Measurements from ENCODE around the gene FBLN2.

FBLN2 gene

DNA sequence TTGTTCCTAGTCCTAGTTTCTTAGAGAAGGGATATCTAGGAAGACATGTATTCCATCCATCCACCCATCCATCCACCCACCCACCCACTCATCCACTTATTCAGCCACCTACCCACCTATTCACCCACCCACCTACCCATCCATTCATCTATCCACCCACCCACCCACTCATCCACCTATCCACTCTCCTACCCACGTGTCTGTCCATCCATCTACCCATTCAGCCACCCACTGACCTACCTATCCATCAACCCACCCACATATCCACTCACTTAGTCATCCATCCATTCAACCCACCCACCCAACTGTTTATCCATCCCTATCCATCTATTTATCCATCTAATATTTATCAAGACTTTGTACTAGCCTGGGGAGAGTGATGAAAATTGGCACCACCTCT lies 120.5 kb downstream of the FBLN2 start:
- DNase-seq, result no peak

DNA sequence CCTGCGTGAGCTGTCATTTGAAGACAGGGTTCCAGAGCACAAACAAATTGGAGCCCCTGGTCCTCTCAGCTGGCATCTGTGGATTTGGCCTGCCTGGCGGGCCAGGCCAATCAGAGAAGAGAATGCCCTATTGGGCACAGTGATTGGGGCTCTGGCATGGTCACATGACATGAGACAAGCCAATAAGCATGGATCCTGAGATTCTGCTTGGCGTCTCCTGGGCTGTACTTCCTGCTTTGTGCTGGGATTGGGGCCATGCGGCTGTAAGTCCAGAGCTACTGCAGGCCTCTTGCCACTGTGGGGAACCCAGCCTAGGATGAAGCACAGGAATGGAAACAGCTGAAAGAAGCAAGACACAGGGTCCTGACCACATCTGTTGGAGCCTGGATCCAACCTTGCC lies 121.4 kb downstream of the FBLN2 start:
- DNase-seq, result no peak

- DNase-seq, result no peak
These were observed 122.7 kb downstream of the FBLN2 start for GRCh38 chr3:13671482-13672233.

GRCh38 chr3:13673207-13673606 lies 124.3 kb downstream of the FBLN2 start:
- DNase-seq, result no peak

GRCh38 chr3:13674538-13675185 lies 125.7 kb downstream of the FBLN2 start:
- DNase-seq, result no peak

DNA sequence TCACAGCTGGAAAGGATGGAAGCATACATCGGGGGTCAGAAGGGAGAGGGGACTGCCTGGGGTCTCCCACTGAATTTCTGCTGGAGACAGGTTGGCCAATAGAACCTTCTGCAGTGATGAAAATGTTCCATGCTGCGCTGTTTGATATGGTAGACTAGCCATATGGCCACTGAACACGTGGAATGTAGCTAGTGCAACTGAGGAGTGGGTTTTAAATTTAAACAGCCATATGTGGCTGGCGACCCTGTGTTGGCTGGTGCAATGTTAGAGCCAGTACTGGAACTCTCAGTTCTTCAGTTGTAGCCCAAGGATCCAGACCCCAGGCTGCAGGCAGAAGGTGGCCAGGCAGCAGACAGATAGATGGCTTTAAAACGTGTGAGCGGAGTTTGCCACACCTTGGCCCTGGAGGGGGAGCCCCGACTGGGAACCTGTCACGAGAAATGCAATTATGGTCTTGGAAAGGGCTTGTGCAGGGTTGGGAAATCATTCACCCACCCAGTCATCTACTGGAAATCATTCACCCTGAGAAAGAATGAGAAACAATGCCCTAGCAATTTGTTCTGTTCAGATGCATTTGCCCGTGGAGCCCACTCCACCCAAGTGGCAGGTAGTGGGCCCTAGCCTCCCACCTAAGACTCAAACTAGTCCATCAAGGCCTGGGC lies 127.6 kb downstream of the FBLN2 start:
- no peak for DNase-seq

DNA sequence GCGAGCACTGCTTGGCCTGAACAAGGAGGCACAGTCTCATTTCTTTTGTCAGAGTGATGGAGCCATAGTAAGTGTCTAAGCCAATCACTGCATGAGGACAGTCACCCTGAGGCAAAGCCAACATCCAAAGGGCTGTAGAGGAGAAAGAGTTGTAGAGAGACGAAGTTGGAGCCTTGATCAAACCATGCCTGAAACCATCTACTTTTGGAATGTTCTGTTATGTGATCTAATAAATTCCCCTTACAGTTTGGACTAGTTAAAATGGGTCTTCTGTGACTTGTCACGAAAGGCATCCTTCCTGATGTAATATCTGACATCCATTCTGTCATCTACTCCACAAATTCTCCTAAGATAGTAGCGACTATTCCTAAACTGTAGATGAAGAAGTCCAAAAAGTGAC lies 128.3 kb downstream of the FBLN2 start:
- DNase-seq, result no peak

- DNase-seq, result no peak
These were observed 133.0 kb downstream of the FBLN2 start for GRCh38 chr3:13681931-13682330.

DNA sequence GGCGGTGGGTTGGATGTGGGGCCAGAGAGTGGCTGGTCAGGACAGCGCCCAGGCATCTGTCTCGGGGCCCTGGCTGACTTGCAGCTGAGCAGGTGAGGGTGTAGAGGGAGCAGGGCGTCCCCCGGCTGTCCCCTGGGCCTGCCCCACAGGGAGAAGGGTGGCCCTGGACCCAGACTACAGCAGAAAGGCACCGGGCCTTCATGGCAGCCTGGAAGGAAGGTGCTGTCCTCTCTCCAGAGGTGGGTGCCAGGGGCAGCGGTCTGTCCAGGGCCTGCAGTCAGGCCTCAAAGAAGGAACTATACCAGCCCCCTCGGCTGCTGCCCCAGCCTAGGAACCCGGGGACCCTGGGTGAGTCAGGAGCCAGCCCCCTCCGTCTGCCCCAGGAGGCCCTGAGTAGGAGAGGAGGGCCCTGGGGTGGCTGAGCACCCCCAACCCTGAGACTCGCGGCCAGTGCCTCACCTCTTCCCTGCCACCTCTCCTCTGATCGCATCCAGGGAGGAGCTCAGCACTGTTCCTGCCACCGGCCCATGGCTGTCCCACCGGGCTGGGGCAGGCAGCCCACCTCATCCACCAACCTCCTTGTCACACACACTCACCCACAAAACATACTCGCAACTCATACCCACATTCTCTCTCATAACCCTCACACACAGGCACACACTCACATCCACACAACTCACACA lies 133.5 kb downstream of the FBLN2 start:
- no peak for DNase-seq

DNA sequence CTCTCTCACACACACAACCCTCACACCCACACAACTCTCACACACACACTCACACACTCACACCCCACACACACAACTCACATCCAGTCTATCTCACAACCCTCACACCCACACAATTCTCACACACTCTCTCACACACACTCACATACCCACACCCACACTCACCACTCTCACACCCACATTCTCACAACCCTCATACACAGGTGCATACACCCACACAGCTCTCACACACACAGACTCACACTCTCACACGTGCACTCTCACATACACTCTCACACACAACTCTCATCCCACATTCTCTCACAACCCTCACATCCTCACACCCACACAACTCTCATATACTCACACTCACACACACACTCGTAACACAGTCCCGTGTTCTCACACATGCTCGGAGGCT lies 134.4 kb downstream of the FBLN2 start:
- no peak for DNase-seq

DNA sequence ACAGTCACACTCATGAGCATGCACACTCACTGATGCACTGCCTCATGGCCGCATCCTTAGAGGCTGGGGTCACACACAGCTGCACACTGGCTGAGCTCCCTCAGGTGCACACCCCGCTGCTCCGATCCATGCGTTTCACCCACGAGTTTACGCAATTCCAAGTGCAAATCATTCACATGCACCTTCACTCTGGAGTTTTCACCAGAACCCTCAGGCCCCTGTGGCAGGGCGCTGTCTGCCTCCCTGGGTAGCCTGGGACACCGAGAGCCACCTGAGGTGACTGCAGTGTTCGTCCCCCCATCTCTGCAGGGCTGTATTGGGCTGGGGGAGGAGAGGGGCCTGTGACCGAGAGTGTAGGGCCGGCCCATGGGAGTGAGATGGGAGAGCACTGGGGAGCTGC lies 134.8 kb downstream of the FBLN2 start:
- DNase-seq, result no peak

DNA sequence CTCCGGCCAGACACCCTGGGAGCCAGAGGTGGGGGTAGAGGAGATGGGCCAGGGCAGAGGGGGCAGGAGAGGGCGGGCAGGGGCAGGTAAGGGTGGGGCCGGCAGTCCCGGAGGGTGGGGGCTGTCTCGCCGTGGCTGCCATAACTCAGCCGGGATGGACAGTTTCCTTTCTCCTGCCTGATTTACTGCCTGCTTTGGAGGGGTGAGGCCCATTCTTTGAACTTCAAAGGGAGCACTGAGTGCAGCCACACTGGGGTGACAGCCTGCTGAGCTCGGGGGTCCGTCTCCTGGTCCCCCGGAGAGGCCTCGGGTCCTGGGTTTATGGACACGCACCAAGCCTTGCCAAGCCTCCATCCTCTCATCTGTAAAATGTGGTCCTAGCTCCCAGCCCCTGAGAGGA lies 135.4 kb downstream of the FBLN2 start:
- DNase-seq, result no peak

GRCh38 chr3:13684854-13685253 lies 135.9 kb downstream of the FBLN2 start:
- DNase-seq, result no peak

- no peak for DNase-seq
These were observed 136.8 kb downstream of the FBLN2 start for GRCh38 chr3:13685721-13686120.

GRCh38 chr3:13686367-13687160 lies 137.6 kb downstream of the FBLN2 start:
- no peak for DNase-seq

- DNase-seq, result peak; percentile 21
These were observed 138.6 kb downstream of the FBLN2 start for GRCh38 chr3:13687517-13687943.

Data from NCI-H1048 (cell line).